ENCODE measurements around the gene HERC2.
"Not testable (repeated sequence)": the region's sequence is repeated elsewhere in the genome, so short reads cannot be mapped to it uniquely, and the experiment has no call there.

HERC2 gene

GRCh38 chr15:28128031-28128430 lies 193.9 kb downstream of the HERC2 start:
- DNase-seq = no peak

GRCh38 chr15:28127036-28127435 lies 194.9 kb downstream of the HERC2 start:
- no peak for DNase-seq

GRCh38 chr15:28125673-28126651 lies 196.0 kb downstream of the HERC2 start:
- no peak for DNase-seq

- DNase-seq = no peak
Measured at GRCh38 chr15:28124841-28125240, 197.1 kb downstream of the HERC2 start.

- DNase-seq = no peak
Measured at GRCh38 chr15:28123408-28124023, 198.5 kb downstream of the HERC2 start.

GRCh38 chr15:28122038-28122949 lies 199.7 kb downstream of the HERC2 start:
- DNase-seq = no peak

- DNase-seq = not testable (repeated sequence)
Measured at GRCh38 chr15:28121577-28121976, 200.4 kb downstream of the HERC2 start.

- DNase-seq = no peak
Measured at GRCh38 chr15:28120359-28120640, 201.7 kb downstream of the HERC2 start.

GRCh38 chr15:28118531-28118930 lies 203.4 kb downstream of the HERC2 start:
- no peak for DNase-seq

- no peak for DNase-seq
Measured at GRCh38 chr15:28118083-28118482, 203.9 kb downstream of the HERC2 start.

GRCh38 chr15:28117432-28117990 lies 204.5 kb downstream of the HERC2 start:
- DNase-seq = no peak

GRCh38 chr15:28116521-28117431 lies 205.2 kb downstream of the HERC2 start:
- DNase-seq = no peak

GRCh38 chr15:28115871-28116270 lies 206.1 kb downstream of the HERC2 start:
- no peak for DNase-seq

- no peak for DNase-seq
Measured at GRCh38 chr15:28114721-28115622, 207.0 kb downstream of the HERC2 start.

- no peak for DNase-seq
Measured at GRCh38 chr15:28114114-28114455, 207.9 kb downstream of the HERC2 start.

- DNase-seq = no peak
Measured at GRCh38 chr15:28113394-28114113, 208.4 kb downstream of the HERC2 start.

- no peak for DNase-seq
Measured at GRCh38 chr15:28112962-28113361, 209.0 kb downstream of the HERC2 start.

- no peak for DNase-seq
Measured at GRCh38 chr15:28112101-28112760, 209.7 kb downstream of the HERC2 start.

GRCh38 chr15:28111543-28111942 lies 210.4 kb downstream of the HERC2 start:
- no peak for DNase-seq

- DNase-seq = no peak
Measured at GRCh38 chr15:28110481-28110881, 211.5 kb downstream of the HERC2 start.

All from NCI-H1436 treated with DMSO at 0.1 percent for 48 hours (cell line).